Stimulated activated effector memory CD8-positive, alpha-beta T cell treated with anti-CD3 and anti-CD28 coated beads, Interleukin-12 subunit alpha, Interleukin-12 subunit beta, amount 100 ng/mL, for 72 hours (primary cell): Measurements from ENCODE around the gene TYSND1.
A peak's percentile ranks its signal among the peaks of the same experiment; 100 is the strongest.
"Not testable (repeated sequence)": the region's sequence is repeated elsewhere in the genome, so short reads cannot be mapped to it uniquely, and the experiment has no call there.

ENCODE experiments used
- ATAC-seq: fragments of 150-1000 bp; cut with Tn5 transposase; 2 replicates; pipeline ENCODE4 v1.10.0; 2021
- DNase-seq, 2 donors: peaks; one replicate each; pipeline ENCODE4 v3.0.0; 2021 to 2022; ENCODE audit warnings: low spot score in 2 of 2
- H3K27ac Mint-ChIP-seq: one replicate; pipeline ENCODE4 v1.8.0; 2022; ENCODE audit warnings: mild to moderate bottlenecking, mixed read lengths
- H3K36me3 Mint-ChIP-seq: one replicate; pipeline ENCODE4 v1.8.0; 2022; ENCODE audit warnings: mild to moderate bottlenecking, mixed read lengths
- H3K4me1 Mint-ChIP-seq: one replicate; pipeline ENCODE4 v1.8.0; 2022; ENCODE audit warnings: mixed read lengths
- H3K4me3 Mint-ChIP-seq: one replicate; pipeline ENCODE4 v1.8.0; 2022; ENCODE audit warnings: mild to moderate bottlenecking, mixed read lengths
- H3K9me3 Mint-ChIP-seq: one replicate; pipeline ENCODE4 v1.8.0; 2022; ENCODE audit warnings: mixed read lengths

The TYSND1 gene

DNA sequence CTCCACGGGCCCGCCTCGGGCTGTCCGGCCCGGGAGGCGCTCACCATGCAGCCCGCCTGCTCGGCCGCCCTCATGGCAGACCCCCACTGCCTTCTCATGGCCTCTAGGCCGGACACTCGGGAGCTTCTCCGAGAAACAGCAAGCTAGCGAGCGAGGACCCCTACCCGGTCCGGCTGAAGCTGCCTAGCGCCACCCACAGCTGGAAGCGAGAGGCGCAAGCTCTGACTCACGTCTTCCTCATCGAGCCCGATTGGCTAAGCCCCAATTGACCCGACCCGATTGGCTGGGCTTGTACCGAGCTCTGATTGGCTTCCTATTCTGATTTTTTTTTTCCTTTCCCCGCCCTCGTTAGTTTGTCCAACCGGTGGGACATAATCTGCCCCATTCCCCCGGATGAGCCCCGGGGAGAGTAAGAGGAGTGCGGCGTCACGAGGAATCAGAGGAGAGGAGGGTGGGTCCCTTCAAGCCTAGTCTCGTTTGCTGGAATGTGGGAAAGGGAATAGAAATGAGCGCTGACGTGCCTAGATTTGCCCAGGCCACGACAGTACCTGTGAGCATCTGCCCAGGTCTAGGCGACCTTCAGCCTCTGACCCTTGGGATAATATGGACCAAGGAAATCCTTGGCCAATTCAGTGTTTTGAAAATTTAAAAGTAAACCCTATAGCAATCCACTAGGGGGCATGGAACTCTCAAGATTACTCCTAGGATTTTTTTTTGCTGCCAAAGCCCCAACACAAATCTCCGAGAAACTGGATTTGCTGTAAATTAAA is at the start of gene TYSND1:
TSS of gene TYSND1 (minus strand) at position 212 of the 770 bp plus-strand sequence. CDS start at position 98, 114 bp downstream.
- peaks cover 31% of the 10 kb centered on the region for H3K4me1 Mint-ChIP-seq
- ATAC-seq = peak; percentile 90
- peak; percentile 82 to 96 for DNase-seq
- H3K27ac Mint-ChIP-seq = peak within 1 kb of the TSS; percentile 79
- peaks cover 50% of the 10 kb centered on the region for H3K36me3 Mint-ChIP-seq
- no peaks in the 10 kb centered on the region for H3K9me3 Mint-ChIP-seq
- H3K4me3 Mint-ChIP-seq = peak within 1 kb of the TSS; percentile 69

GRCh38 chr10:70193391-70193844 is 46.9 kb upstream of the TYSND1 start:
- H3K27ac Mint-ChIP-seq = no peak overlapping the region
- H3K4me3 Mint-ChIP-seq = no peak overlapping the region
- peaks cover 22% of the 10 kb centered on the region for H3K36me3 Mint-ChIP-seq
- H3K4me1 Mint-ChIP-seq = peaks cover 15% of the 10 kb centered on the region
- H3K9me3 Mint-ChIP-seq = no peaks in the 10 kb centered on the region
- DNase-seq = no peak
- ATAC-seq = no peak

DNA sequence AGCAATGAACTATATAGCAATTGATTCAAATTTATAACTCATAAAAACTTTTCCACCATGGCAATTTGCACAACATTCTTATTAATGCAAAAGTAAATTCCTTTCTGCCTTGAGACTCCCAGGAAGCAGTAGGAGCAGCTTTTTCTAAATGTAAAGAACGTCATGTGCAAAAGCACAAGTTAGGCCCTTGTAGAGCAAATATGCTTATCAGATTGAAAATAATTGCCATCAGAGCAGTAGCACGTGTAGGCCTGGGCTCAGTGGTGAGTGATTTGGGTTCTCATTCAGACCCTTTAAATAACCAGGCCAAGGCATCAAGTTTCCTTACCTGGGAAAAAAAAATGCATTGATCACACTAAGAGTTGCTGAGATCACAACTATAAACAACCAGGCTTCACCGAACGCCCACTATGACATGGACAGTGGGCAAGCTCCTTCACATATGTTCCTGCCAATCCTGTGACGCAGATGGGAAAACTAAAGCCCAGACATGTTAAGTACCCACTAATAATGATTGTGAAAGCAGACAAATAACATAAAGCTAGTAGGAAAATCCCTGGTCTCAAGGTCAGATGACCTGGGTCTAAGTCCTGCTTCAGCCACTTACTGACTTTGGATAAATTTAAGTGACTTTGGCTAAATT is 45.9 kb upstream of the TYSND1 start:
- H3K36me3 Mint-ChIP-seq = peaks cover 13% of the 10 kb centered on the region
- no peak overlapping the region for H3K4me3 Mint-ChIP-seq
- H3K27ac Mint-ChIP-seq = no peak overlapping the region
- no peaks in the 10 kb centered on the region for H3K9me3 Mint-ChIP-seq
- ATAC-seq = no peak
- DNase-seq = no peak
- peaks cover 7% of the 10 kb centered on the region for H3K4me1 Mint-ChIP-seq

DNA sequence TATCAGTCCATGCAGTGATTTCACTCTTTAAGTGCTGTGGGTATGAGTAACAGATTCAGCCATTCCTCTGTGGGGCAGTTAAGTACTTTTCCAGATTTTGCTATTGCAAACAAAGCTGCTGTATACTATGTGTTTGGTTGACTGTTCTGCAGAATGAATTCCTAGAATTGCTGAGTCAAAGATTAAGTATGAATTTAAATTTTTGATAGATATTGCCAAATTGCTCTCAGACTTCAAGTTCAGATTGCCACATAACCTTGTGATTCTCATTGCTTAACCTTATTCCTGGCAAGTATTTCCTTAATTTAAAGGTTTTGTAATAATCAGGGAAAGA is 45.4 kb upstream of the TYSND1 start:
- peaks cover 8% of the 10 kb centered on the region for H3K36me3 Mint-ChIP-seq
- peaks cover 2% of the 10 kb centered on the region for H3K4me1 Mint-ChIP-seq
- no peaks in the 10 kb centered on the region for H3K9me3 Mint-ChIP-seq
- no peak overlapping the region for H3K4me3 Mint-ChIP-seq
- DNase-seq = no peak
- ATAC-seq = peak; percentile 32
- no peak overlapping the region for H3K27ac Mint-ChIP-seq

DNA sequence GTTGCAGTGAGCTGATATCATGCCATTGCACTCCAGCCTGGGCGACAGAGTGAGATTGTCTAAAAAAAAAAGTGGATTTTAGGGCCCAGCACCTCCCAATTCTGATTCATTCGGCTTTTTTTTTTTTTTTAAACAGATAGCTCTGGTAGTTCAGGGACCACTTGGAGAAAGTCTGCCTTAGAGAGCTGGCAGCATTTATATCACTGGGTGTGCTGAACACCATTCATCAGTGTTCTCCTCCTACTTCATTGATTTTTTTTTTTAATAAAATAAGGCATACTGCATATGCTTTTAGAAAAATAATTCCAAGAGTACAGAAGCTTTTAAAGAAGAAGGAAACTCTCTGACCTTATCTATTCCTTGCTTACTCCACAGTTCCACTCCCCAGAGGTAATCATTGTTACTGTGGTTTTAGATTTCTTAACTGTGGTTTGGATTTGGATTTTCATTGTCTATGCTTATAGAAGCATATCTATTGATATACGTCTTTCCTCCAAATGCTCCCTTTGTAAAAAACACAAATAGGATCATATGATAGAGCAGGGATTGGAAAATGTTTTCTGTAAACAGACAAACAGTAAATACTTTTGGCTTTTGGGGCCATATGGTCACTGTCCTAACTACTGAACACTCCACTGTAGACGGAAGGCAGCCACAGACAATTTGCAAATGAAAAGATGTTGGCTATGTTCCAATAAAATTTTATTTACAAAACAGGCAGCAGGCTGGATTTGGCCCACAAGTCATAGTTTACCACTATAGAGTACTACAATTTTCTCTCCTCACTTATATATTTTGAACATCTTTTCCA is 44.9 kb upstream of the TYSND1 start:
- Mint-ChIP-seq H3K9me3 (no peaks in the 10 kb centered on the region), H3K27ac (no peak overlapping the region), H3K4me1 (no peaks in the 10 kb centered on the region), H3K4me3 (no peak overlapping the region), H3K36me3 (peaks cover 2% of the 10 kb centered on the region)
- ATAC-seq (no peak), DNase-seq (no peak)

DNA sequence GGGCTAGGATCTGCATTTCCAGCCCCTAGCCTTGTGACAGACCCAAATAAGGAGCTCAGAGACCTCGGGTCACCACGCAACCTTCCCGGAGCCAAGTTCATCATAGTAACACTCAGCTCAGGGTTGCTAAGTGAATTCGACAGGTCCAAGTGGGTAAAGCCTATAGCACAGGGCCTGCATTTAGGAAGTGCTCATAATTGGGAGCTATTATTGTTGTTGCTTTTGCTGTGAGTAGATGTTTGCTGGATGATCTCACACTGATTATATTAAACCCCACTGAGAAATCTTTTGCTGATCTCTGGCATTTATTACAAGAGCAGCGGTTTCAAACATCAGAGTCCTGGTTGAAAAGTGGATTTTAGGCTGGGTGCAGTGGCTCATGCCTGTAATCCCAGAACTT is 44.1 kb upstream of the TYSND1 start:
- DNase-seq (no peak), ATAC-seq (no peak)
- Mint-ChIP-seq H3K9me3 (no peaks in the 10 kb centered on the region), H3K27ac (no peak overlapping the region), H3K4me1 (no peaks in the 10 kb centered on the region), H3K36me3 (no peaks in the 10 kb centered on the region), H3K4me3 (no peak overlapping the region)

DNA sequence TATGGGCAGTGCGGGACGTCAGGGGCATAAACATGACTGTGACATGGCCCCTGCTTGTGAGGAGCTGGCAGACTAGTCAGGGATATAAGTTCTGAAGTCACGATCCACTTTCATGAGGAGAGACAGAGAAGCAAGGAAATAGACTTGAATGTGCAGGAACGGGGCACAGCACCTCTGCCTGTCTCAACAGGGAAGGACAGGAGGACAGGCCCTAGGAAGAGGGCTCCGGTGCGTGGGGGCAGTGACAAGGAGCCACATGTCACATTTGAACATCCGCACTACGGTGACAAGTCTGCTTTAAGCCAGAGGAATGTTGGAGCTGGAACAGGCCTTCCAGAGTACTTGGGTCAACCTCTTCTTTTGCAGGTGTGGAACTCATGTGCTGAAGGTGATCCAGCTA is 43.6 kb upstream of the TYSND1 start:
- no peak overlapping the region for H3K27ac Mint-ChIP-seq

GRCh38 chr10:70188768-70189167 is 42.3 kb upstream of the TYSND1 start:
- H3K27ac Mint-ChIP-seq = no peak overlapping the region
- H3K9me3 Mint-ChIP-seq = no peaks in the 10 kb centered on the region
- H3K4me1 Mint-ChIP-seq = no peaks in the 10 kb centered on the region
- H3K4me3 Mint-ChIP-seq = no peak overlapping the region
- DNase-seq (no peak), ATAC-seq (no peak)
- no peaks in the 10 kb centered on the region for H3K36me3 Mint-ChIP-seq

More for the DNA sequence above, 43.6 kb upstream of the TYSND1 start:
- no peaks in the 10 kb centered on the region for H3K9me3 Mint-ChIP-seq
- H3K4me3 Mint-ChIP-seq = no peak overlapping the region
- no peaks in the 10 kb centered on the region for H3K4me1 Mint-ChIP-seq
- H3K36me3 Mint-ChIP-seq = no peaks in the 10 kb centered on the region
- no peak for ATAC-seq
- DNase-seq = no peak

- DNase-seq (no peak), ATAC-seq (no peak)
- no peak overlapping the region for H3K27ac Mint-ChIP-seq
- H3K9me3 Mint-ChIP-seq = no peaks in the 10 kb centered on the region
- H3K36me3 Mint-ChIP-seq = no peaks in the 10 kb centered on the region
- no peaks in the 10 kb centered on the region for H3K4me1 Mint-ChIP-seq
- no peak overlapping the region for H3K4me3 Mint-ChIP-seq
Observed at GRCh38 chr10:70186571-70186970, 40.1 kb upstream of the TYSND1 start.

DNA sequence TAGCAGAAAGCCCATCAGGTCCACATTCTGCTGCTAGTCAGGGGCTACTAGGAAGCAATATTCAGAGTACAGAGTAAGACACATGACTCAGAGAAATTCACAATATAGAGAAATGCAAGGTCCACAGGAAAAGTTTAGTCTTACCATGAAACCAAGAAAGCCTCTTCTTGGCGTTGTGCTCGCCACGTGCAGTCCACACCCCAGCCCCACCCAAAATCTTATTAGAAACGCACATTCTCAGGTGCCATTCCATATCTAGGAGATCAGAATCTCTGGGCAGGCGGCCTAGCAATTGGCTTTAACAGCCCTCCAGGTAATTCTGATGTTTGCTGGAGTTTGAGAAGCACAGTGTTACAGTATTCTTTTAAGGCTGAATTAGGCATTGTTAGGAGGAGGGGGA is 39.6 kb upstream of the TYSND1 start:
- H3K27ac Mint-ChIP-seq = no peak overlapping the region
- H3K9me3 Mint-ChIP-seq = no peaks in the 10 kb centered on the region
- H3K36me3 Mint-ChIP-seq = no peaks in the 10 kb centered on the region
- H3K4me1 Mint-ChIP-seq = no peaks in the 10 kb centered on the region
- no peak for ATAC-seq
- no peak overlapping the region for H3K4me3 Mint-ChIP-seq
- no peak for DNase-seq

DNA sequence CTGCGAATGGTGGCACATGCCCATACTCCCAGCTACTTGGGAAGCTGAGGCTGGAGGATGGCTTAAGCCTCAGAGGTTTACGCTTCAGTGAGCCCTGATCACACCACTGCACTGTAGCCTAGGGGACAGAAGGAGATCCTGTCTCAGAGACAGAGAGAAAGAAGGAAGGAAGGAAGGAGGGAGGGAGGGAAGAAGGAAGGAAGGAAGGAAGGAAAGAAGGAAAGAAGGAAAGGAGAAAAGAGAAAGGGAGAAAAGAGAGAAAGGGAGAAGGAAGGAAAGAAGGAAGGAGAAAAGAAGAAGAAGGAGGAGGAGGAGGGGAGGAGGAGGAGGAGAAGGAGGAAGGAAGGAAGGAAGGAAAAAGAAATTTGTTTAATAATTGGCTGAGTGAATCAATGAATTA is 36.8 kb upstream of the TYSND1 start:
- ATAC-seq = no peak
- H3K36me3 Mint-ChIP-seq = no peaks in the 10 kb centered on the region
- no peaks in the 10 kb centered on the region for H3K9me3 Mint-ChIP-seq
- H3K27ac Mint-ChIP-seq = no peak overlapping the region
- H3K4me1 Mint-ChIP-seq = no peaks in the 10 kb centered on the region
- H3K4me3 Mint-ChIP-seq = no peak overlapping the region
- no peak for DNase-seq

DNA sequence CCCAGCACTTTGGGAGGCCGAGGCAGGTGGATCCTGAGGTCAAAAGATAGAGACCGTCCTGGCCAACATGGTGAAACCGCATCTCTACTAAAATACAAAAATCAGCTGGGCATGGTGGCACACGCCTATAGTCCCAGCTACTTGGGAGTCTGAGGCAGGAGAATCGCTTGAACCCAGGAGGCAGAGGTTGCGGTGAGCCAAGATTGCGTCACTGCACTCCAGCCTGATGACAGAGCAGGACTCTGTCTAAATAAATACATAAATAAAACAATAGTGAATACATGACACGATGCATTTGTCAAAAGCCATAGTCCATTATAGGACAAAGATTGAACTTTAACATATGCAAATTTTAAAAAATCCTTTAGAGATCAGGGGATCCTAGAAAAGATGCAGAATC is 32.7 kb upstream of the TYSND1 start:
- H3K9me3 Mint-ChIP-seq, H3K4me1 Mint-ChIP-seq, DNase-seq, H3K36me3 Mint-ChIP-seq, H3K27ac Mint-ChIP-seq, ATAC-seq, H3K4me3 Mint-ChIP-seq: not testable (repeated sequence)

DNA sequence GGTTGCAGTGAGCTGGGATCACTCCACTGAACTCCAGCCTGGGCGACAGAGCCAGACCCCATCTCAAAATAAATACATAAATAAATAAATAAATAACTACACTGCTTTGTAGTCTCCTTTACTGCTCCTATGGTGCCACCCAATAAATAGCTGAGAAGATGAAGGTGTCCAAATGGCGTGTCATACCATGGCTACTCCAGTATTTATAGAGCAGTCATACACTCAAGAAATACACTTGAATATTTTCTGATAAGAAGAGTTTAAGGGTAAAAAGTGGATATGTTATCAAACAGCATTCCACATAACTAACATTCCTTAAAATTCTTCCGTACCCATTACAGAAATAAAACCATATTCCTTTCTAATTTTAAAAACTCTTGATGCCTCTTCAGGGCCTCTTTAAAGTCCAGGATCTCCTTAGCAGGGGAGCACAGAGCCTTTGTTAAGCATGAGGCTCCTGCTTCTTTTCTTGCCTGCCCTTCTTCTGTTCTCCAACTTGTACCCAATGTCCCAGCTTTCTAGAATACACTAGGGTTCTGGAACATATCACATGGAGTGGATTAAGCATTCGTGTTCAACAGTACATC is 31.7 kb upstream of the TYSND1 start:
- Mint-ChIP-seq H3K27ac (no peak overlapping the region), H3K36me3 (no peaks in the 10 kb centered on the region), H3K9me3 (no peaks in the 10 kb centered on the region), H3K4me3 (no peak overlapping the region), H3K4me1 (peaks cover 9% of the 10 kb centered on the region)
- ATAC-seq (no peak), DNase-seq (no peak)

DNA sequence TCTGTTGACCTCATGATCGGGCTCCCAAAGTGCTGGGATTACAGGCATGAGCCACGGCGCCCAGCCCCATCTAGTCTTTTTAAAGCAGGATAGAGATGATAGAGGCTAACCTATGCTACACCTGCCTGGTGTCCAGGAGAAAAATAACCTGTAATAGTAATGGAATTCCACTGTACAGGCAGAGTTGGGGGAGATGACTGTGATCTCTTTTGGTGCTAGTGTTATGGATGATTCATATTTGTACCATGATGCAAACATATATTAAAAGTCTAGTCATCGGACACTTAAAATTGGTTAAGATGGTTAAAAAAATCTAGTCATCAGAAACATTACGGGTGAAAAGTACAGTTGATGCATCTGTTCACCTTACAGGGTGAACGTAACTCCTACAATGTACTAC is 29.9 kb upstream of the TYSND1 start:
- Mint-ChIP-seq H3K9me3 (no peaks in the 10 kb centered on the region), H3K27ac (no peak overlapping the region), H3K36me3 (no peaks in the 10 kb centered on the region), H3K4me3 (no peak overlapping the region), H3K4me1 (peaks cover 14% of the 10 kb centered on the region)
- peak; percentile 37 for ATAC-seq
- no peak for DNase-seq

- Mint-ChIP-seq H3K4me1 (peaks cover 19% of the 10 kb centered on the region), H3K4me3 (no peak overlapping the region), H3K9me3 (no peaks in the 10 kb centered on the region), H3K27ac (peak overlapping the region; percentile 87), H3K36me3 (peaks cover 6% of the 10 kb centered on the region)
- no peak for DNase-seq
- ATAC-seq = no peak
Observed at GRCh38 chr10:70175516-70175915, 29.0 kb upstream of the TYSND1 start.
